Activated CD4-positive, CD25-positive, alpha-beta regulatory T cell treated with anti-CD3 and anti-CD28 coated beads, Interleukin-2, amount 50 U/mL, for 72 hours (primary cell): ENCODE measurements around the gene CFAP47.
"Not testable (repeated sequence)": the region's sequence is repeated elsewhere in the genome, so short reads cannot be mapped to it uniquely, and the experiment has no call there.

Experiments used
- DNase-seq: peaks from one replicate; pipeline ENCODE4 v3.0.0; 2021

Gene CFAP47

GRCh38 chrX:35919536-35920309 lies at the start of gene CFAP47:
CFAP47 (plus strand) TSS chrX:35919734; CDS start chrX:35919800, 66 bp downstream.
- DNase-seq = no peak

DNA sequence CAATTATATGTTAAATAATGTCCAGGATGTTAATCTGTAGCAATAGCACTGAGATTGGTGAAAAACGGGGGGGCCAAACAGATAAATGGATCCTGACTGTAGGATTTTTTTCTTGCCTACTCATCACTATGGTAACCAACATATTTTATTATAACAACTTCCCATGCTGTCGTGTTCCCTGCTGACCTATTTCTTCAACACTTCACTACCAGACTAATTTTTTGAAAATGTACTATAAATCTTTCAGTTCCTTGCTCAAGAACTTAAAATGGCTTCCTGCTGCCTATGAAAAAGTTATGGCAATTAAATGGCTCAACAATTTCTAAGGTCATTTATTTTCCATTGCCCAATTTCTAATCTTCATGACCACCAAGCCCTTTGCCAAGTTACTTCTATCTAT lies 38.9 kb upstream of the CFAP47 start:
- no peak for DNase-seq

- DNase-seq = no peak
Measured at GRCh38 chrX:35886135-35886534, 33.4 kb upstream of the CFAP47 start.

GRCh38 chrX:35890699-35891098 lies 28.8 kb upstream of the CFAP47 start:
- DNase-seq = no peak

GRCh38 chrX:35986816-35987215 lies 67.3 kb downstream of the CFAP47 start:
- not testable (repeated sequence) for DNase-seq

DNA sequence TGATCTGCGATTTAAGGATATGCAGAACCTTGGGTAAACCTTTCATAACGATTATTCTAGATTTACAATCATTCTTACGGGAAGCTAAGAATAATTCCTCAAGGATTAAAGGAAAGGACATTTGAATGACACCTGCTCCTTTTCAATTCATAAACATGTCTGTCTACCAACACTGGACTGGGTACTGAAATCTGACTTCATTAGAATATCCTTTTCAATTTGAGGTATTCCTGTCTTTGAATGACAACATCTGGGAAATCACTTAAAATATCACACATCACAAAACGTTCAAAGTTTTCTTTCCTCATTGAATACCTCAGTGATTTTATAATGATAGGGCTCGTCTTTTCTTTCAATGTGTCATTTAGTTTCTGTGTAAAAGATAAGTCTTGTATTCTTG lies 87.7 kb downstream of the CFAP47 start:
- DNase-seq = no peak

GRCh38 chrX:36019125-36019524 lies 99.6 kb downstream of the CFAP47 start:
- DNase-seq = no peak

DNA sequence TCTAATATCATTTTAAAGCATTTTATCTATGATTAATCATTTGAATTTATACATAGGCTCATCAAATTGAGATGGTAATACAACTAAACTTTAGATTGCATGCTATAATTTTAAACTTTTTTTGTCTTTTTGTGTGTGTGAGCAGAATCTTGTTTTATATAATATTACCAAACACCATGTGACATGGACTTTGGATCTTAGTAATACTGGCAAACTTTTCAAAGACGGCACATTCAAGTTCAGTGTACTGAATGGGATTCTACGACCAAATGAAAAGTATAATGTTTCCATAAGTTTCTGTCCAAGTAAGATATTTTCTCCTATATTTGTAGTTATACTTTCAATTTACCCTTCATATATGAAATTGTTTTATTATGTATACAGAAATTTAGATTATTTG lies 116.0 kb downstream of the CFAP47 start:
- DNase-seq = no peak

DNA sequence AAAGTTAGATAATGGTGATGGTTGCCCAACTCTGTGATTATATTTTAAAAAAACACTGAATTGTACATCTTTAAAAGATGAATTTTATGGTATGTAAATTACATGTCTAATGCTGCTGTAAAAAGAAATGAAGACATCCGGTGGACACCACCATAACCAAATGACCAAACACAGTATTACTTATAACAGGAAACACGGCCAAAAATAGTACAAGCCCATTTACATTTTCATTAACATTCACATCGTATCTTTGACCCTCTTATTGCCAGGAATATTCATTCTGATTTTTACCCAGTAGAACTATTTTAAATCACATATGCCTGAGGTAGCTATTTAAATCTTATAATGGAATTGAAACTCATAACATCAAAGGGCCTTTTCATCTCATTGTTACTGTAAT lies 143.2 kb downstream of the CFAP47 start:
- DNase-seq = no peak

DNA sequence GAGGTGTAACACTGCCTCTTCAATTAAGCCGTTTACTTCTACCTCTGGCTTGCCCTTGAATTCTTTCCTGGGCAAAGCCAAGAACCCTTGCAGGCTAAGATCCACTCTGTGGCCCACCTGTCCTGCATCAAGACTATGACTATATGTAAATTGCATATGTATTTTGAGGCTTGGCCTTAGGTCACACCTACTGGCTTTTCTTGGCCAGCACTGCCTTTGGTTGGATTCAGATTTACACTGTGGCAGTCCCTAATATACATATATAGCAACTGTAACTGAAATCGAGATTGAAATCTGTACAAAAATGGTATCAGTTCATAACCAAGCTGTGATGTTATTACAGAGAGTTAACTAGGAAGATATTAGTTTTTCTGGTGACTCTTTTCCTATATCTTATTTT lies 151.5 kb downstream of the CFAP47 start:
- DNase-seq = no peak

- DNase-seq = not testable (repeated sequence)
Measured at GRCh38 chrX:36075009-36075408, 155.5 kb downstream of the CFAP47 start.

- DNase-seq = no peak
Measured at GRCh38 chrX:36083256-36083655, 163.7 kb downstream of the CFAP47 start.

GRCh38 chrX:36087366-36087765 lies 167.8 kb downstream of the CFAP47 start:
- no peak for DNase-seq

- DNase-seq = not testable (repeated sequence)
Measured at GRCh38 chrX:36088939-36089338, 169.4 kb downstream of the CFAP47 start.

DNA sequence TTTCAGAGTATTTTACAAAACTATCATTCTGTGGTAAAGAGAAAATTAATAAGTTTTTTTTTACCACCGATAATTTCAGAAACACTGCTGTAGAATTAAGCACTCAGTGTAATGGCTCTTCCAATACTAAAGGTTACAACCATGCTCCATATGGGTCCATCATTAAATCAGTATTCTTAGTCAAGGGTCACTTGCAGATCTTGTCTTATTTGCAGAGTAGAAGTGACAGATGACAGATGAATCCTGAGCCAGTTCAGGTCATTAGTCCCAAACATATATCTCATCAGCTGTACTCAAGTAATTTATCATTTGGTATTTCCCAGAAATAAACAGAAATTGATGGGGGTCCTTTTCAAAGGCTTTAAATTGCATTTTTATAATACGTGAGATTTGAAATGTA lies 182.9 kb downstream of the CFAP47 start:
- DNase-seq = no peak

DNA sequence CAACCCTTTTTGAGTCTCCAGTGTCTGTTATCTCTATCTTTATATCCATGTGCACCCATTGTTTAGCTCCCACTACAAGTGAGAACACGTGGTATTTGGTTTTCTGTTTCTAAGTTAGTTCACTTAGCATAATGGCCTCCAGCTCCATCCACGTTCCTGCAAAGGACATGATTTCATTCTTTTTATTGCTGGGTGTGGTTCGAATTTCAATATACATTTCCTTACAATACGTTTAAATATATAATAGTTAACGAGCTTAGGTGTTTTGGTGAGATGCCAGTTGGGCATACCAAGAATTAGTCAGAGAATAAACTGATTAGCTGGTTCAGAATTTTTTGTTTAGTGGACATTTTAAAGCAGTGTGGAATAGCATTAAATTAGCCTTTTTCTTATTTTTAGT lies 196.7 kb downstream of the CFAP47 start:
- no peak for DNase-seq

- DNase-seq = no peak
Measured at GRCh38 chrX:36159254-36159653, 239.7 kb downstream of the CFAP47 start.

DNA sequence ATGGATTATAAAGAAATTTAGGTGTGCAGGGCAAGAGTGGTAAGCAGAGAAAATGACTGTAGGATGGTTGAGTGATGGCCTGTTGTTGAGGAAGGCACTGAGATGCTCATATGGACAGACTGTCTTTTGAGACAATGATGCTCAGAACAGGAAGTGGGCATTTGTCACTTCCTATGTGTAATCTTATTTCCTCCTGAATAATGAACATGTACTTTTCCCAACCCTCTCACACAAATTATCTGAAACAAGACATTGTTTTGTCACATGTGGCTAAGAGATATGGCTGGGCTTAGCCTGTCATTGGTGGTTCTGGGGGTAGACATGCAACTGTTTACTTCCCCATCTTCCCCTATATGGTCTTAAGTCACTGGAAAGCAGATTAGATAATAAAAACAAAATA lies 240.5 kb downstream of the CFAP47 start:
- DNase-seq = no peak

DNA sequence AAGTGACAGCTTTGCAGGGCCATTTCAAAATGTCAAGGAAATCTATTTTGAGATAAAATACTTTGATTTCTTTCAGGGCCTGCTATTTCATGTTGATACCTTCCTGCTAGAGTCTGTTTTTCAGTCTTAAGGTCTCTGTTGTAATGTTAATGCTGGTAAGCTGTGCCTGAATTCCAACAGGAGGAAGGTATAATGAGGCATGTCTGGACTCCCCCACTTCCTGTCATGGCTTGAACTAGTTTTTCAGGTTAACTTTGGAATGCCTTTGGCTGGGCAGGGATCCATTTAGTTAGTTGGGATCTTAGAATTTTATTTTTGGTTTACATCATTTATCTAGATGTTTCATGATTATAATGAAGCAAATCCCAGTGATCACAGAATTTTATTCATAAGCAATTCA lies 279.0 kb downstream of the CFAP47 start:
- DNase-seq = no peak

- no peak for DNase-seq
Measured at GRCh38 chrX:36199928-36200327, 280.4 kb downstream of the CFAP47 start.

- no peak for DNase-seq
Measured at GRCh38 chrX:36214924-36215323, 295.4 kb downstream of the CFAP47 start.

GRCh38 chrX:36218801-36219200 lies 299.3 kb downstream of the CFAP47 start:
- no peak for DNase-seq

DNA sequence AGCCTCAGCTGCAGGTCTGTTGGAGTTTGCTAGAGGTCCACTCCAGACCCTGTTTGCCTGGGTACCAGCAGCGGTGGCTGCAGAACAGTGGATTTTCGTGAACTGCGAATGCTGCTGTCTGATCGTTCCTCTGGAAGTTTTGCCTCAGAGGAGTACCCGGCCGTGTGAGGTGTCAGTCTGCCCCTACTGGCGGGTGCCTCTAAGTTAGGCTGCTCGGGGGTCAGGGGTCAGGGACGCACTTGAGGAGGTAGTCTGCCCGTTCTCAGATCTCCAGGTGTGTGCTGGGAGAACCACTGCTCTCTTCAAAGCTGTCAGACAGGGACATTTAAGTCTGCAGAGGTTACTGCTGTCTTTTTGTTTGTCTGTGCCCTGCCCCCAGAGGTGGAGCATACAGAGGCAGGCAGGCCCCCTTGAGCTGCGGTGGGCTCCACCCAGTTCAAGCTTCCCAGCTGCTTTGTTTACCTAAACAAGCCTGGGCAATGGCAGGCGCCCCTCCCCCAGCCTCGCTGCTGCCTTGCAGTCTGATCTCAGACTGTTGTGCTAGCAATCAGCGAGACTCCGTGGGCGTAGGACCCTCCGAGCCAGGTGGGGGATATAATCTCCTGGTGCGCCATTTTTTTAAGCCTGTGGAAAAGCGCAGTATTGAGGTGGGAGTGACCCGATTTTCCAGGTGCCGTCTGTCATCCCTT lies 315.4 kb downstream of the CFAP47 start:
- DNase-seq = not testable (repeated sequence)

- DNase-seq = no peak
Measured at GRCh38 chrX:36241397-36241796, 321.9 kb downstream of the CFAP47 start.

- DNase-seq = no peak
Measured at GRCh38 chrX:36266155-36266554, 346.6 kb downstream of the CFAP47 start.
